ENCODE data around the gene HCFC1.

Gene HCFC1

DNA sequence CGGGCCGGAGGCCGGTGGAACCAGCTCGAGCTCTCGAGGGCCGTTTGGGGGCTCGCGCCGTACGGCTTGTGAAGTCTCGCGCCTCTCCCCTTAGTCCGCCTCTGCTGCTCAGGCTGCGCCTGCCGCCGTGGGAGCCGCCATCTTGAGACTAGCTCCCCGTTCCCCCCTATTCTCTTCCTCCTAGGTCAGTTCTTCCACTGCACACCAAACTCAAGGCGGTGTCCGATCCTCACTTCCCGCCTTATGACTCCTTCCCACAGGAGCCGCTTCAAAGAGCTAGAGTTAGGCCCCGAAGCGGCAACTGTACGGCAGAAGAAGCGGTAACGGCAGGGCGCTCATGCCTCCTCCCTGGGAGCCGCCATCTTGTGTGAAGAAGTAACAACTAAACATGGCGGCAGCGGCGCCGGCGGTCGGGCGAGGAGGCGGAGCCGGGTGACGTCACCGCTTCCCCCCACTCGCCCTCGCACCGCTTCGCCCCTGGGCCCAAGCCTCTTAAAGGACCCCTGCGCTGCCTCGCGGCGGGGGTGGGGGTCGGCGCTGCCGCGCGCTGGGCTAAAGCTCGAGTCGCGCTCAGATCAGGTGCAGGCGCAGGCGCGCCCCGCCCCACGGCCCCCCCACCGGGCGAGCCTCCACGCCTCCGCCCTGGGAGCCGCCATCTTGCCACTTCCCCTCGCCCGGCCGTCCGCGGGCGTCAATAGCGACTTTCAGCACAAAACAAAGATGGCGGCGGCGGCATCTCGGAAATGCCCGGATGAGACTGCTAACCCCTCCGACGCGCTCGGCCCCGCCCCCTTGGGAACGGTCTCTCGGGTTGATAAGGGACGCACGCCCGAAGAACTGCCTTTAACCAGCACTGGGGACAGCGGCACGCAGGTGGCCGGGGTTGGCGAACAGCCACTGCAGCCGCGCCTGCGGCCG, at the start of gene HCFC1:
Gene HCFC1, minus strand, starts transcription at position 369 of the 918 bp plus-strand sequence. CDS start 978 bp downstream, outside the sequence.
- DNase-seq: peak; percentile 91

DNA sequence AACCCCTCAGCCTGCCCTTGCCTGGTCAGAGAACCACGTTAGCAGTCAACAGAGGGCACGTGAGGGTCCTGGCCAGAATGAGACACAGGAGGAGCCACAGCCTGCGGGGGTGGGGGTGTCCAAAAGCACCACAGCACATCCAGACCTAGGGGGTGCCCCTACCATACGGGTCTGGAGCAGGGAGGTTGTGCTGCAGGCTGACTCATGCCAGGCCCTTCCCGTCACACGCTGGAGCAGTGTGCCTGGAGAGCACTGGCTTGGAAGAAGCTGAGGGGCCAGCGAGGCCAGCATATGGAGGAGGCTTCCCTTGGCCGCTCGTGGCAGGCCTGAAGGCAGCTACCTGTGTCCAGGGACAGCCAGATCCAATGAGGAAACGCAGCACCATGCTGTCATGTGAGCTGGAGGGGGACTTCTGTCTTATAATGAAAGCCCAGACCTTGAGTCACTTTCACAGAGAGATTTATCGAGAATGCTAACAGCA, 49.6 kb upstream of the HCFC1 start:
- peak; percentile 41 for DNase-seq

DNA sequence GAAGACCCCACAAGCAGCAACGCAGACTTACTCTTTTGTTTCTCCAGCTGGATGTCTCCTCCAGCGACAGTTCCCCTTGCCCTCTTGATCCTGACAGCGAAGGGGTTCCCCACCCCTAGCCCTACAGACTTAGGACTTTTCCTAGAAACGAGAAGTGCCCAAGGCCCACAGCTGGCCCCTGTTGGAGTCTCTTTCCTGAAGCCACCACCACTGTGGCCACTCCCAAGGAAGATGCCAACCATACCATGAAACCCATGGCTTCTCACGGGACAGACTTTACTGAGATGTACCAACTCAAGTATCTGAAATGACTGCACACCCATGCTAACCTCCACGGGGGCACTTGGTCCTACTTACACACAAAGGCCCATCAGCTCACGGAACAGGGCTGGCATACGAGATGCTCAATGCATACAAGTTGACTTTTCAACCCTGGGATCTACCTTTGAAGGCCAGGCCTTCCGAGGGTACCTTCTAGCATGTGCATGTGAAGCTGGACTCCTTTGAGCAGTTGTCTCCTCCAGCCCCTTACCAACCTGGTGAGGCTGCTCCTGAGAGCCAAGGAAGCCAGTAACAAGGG, 49.0 kb upstream of the HCFC1 start:
- DNase-seq: peak; percentile 34

DNA sequence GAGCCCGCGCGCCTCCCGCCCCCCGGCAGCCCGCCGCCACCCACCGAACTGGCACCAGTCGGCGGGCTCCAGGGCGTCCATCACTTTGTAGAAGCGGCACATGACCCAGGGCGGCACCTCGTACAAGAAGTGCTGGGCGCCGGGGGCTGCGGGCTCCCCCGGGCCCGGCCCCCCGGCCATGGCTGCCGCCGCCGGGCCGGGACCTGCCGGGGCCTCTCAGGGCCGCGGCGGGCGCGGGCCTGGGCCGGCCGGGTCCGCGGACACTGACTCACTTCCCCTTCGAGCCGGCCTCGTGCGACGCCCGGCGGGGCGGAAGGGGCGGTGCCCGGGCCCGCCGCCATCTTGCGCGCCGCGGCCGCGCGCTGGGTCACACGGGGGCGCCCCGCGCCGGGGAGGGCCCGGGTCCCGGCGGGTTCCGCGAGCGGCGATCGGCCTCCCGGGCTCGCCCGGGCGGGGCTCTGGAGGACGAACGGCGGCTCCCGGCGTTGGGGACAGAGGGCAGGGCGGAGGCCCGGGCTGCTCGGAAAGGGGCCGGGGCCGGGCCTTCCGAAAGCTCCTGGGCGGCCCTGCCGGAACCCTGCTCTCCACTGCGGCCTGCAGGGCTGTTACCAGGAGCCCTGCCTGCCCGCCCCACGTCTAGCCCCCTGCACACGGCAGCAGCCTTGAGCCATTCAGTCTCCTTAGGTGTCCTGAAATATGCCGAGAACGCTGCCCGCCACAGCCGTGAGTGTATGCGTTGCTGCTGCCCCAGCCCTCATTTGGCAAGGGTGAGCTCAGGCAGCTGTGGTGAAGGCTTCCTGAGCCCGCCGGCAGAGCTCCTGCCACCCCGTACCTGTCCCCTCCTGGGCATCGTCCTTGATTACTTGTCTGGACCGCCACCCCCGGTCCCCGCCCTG, 48.3 kb upstream of the HCFC1 start, which contains the start of gene IRAK1:
Gene IRAK1, minus strand, starts transcription at position 270 of the 896 bp plus-strand sequence. Its CDS starts 90 bp downstream, at position 180.
- DNase-seq: peak; percentile 49

DNA sequence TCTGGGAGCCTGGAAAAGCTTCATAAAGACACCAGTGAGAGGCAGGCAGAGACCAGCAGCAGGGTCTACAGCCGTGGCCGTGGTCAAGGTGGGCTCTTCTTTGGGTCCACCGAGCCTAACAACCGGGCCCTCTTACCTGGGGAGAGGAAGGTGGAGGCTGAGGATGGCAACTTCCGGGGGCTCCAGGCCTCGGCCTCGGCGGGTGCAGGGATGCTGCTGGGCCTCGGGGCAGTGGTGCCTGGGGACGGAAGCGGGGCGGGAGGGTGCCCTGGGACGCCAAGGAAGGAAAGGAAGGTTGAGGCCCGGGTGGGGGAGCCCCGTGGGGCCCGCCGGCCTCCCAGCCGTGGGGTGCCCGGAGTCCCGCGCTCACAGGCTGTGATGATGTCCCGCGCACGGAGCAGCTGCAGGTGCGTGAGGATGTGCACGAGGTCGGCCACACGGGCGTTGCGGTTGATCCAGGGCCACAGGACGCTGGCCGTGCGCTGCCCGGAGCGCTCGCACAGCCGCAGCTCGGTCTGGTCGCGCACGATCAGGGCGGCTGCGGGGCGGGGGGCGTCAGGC, 47.5 kb upstream of the HCFC1 start:
- DNase-seq: no peak

DNA sequence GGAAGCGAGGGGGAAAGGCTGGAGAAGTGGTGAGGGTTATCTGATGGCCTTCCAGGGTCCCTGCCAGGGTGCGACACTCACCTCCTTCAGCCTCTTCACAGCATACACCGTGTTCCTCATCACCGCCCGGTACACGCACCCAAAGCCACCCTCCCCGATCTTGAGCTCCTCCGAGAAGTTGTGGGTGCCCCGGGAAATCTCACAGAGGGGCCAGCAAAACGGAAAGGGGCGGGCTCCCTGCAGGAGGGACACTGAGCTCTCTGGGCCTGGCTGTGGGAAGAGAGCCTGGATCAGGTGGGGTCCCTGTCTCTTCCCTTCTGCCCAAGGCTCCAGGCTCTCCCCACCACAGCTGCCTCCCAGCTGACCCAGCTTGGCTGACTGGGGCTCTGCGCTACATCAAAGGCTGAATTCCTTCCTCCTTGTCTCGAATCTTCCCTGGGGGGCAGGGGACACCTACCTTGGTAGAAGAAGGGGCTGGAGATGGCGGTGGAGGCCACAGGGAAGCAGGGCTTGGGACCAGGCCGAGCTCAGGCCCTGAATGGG, 47.0 kb upstream of the HCFC1 start:
- no peak for DNase-seq

DNA sequence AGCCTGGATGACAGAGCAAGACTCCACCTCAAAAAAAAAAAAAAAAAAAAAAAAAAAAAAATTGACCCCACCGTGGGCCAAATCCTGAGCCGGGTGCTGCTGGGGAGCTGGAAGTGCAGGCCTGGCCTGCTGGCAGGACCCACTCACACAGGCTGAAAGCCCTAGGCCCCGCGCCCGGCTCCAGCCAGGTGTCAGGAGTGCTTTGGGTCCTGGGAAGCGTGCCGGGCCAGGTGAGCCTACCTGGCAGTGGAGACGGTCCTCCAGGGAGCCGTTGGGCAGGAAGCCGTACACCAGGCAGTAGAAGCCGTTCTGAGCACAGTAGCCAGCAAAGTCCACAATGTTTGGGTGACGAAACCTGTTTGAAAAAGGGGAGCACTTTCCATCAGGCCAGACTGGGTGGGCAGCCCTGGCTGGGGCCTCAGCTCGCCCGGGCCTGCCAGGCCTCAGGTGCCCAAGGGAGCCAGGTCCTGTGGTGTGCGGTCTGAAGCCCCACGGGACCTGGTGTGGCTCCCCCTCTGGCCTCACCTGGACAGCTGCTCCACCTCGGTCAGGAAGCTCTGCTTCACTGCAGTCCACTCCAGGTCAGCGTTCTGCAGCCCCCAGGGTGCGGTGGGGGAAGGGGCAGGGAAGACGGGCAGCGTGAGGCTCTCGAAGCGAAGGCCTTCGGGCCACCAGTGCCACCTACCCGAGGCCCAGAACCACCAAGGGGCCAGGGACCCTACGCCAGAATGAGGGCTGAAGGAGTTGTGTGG, 46.3 kb upstream of the HCFC1 start:
- DNase-seq: no peak

DNA sequence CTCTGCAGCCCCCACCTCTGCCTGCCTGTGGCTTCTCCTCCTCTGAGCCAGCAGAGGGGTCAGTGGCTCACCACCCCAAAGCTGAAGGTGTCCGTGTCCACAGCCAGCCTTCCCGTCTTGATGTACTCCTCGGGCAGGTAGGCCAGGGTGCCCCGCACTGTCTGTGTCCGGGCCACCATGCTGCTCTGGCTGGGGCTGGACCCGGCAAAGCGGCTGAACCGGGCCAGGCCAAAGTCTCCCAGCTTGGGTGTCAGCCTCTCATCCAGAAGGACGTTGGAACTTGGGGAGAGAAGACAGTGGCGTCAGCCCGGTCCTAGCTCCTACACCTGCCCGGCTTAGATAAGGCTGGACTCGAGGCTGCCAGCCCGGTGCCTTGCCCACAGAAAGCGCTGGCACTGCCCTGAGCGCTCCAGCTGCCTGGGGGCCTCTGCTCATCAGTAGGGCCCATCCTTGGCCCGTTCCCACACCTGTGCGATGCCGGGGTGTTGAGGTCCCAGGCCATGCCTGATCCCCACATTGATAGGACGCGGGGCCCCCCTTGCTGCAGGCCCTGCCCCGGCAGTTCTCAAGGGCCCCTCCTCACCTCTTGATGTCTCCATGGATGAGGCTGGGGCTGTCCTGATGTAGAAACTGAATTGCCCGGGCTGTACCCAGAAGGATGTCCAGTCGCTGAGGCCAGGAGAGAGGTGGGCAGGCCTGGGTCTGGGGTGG, 44.9 kb upstream of the HCFC1 start:
- DNase-seq: peak; percentile 17

DNA sequence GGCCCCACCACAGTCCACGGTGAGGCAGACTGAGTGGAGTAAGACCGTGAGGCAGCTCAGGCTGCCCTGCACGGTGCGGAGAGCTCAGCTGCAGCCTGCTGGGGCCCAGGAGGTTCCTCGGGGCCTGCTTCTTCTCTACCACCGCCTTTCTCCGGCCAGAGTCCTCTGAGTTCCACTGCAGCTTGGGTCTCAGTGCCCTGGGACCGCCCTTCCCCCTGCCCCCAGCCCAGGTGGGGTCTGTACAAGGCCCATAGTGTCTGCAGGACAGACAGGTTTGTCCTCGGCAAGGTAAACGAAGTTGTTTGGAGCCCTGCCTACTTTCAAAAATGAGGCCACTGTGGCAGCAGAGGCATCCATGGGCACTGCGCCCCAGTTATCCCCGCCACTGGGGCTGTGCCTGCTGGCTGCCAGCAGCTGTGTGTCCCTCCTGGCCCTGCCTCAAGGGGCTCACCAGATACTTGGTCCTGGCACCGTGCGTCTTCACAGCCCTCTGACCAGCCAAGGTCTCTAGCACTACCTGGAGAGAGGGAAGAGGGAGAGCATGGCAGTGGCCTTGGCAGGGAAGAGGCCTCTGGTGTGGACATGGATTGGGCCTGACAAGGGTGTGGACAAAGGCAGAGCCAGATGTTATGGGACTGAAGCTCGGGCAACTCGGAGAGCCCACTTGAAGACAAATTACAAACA, 44.1 kb upstream of the HCFC1 start:
- no peak for DNase-seq

DNA sequence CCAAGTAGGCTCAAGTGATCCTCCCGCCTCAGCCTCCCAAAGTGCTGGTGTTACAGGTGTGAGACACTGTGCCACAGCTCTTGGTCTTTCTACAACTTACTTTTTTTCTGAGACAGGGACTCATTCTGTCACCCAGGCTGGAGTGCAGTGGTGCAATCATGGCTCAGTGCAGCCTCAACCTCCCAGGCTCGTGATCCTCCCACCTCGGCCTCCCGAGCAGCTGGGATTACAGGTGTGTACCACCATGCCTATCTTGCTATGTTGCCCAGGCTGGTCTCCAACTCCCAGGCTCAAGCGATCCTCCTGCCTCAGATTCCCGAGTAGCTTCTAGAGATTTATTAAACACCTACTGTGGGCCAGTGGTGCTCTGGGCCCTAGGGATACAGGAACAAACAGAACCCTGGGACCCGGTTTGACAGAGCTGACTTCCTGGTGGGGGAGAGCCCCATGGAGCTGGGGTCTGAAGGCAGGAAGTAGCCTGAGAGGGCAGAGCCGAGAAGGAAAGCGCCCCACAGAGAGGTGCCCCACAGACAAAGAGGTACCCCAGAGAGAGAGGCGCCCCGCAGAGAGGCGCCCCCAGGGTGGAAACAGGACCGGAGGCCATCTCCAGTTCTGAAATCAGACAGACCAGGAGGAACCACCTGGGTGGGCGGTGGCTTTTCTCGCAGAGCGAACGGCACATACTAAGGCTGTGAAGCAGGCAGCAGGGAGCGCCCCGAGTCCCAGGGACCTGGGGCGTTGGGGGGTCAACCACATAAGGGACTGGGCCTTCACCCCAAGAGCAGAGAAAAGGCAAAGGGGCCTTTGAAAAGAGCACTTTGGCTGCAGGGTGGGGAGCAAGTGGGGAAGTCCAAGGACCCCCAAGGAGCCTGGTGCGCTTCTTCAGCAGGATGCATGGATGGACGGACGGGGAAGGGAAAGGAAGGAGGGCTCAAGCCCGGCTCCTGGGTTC, 43.1 kb upstream of the HCFC1 start:
- DNase-seq: no peak

DNA sequence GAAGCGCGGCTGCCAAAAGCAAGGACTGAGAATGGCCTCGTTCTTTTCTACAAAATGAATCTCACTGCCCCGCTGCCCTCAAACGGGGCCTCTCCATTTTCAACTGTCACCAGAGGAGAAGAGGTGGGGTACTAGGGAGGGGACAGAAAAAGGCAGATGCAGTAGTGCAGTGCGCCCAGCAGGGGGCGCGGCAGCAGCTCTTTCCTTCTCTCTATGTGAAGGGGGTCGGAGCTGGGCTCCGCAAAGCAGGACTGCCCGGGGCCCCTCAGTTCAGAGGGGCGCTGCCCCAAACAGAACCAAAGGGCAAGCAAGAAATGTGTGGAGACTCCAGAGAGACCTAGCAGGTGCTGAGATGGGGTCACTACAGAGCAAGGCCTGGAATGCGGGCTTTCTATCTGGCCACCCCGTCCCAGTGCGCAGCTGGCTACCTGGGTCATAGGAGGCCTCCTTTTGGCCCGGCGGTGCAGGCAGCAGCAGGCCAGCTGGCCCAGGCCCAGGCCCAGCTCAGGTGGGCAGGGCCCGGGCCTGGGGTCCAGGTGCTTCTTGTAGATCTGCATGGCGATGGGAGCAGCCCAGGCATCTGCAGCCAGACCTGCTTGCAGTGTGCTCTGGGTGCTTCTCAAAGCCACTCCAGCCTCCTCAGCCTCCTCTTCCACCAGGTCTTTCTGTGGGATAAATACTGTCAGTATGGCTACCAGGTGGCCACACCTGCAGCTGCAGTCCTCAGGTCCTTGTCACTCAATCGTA, 42.2 kb upstream of the HCFC1 start:
- DNase-seq: peak; percentile 51

DNA sequence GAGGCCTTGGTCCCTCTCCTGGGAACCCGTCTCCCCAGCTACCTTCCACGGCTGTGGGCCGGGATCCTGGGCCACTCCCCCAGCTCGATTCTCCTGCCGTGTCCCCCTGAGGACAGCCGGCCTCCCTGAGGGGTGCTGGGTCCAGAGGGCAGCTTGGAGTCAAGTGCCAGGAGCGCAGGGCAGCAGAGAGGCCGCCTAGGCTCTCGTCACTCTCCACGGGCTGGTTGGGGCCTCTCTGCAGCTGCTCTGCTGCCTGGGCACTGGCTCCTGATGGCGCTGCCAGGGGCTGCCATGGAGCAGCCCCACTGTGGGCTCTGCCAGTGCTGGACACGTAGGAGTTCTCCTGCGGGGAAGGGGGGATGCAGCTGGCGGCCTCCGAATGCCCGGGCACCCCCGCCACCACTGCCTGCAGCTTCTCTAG, 41.4 kb upstream of the HCFC1 start:
- no peak for DNase-seq

DNA sequence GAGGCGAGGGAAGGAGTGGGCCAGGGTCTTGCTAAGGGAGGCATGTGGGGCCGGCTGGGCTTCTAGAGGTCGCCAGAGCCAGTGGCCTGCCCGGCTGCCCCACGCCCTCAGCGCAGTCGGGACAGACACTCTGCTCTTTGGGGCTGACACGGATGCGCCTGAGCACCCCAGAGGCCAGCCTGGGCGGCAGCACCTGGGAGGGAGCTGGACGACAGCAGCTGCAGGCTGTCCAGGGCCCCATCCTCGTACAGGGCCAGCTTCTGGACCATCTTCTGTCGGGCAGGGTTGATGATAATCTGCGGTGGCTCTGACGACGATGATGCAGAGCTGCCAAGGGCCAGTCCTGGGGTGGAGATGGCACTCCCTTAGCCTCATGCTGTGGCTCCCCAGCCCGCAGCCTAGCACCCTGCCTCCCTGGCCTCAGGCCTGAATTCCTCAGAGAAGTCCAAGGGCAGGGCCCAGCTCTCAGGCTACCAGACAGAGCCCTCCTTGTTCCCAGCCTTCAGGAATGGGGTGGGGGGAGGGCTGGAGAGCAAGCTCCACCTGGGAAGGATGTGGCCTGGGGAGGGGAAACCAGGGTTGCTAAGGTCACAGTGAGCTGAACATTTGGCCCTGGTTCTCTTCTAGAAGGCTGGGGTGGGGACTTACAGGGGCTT, 40.8 kb upstream of the HCFC1 start:
- no peak for DNase-seq

DNA sequence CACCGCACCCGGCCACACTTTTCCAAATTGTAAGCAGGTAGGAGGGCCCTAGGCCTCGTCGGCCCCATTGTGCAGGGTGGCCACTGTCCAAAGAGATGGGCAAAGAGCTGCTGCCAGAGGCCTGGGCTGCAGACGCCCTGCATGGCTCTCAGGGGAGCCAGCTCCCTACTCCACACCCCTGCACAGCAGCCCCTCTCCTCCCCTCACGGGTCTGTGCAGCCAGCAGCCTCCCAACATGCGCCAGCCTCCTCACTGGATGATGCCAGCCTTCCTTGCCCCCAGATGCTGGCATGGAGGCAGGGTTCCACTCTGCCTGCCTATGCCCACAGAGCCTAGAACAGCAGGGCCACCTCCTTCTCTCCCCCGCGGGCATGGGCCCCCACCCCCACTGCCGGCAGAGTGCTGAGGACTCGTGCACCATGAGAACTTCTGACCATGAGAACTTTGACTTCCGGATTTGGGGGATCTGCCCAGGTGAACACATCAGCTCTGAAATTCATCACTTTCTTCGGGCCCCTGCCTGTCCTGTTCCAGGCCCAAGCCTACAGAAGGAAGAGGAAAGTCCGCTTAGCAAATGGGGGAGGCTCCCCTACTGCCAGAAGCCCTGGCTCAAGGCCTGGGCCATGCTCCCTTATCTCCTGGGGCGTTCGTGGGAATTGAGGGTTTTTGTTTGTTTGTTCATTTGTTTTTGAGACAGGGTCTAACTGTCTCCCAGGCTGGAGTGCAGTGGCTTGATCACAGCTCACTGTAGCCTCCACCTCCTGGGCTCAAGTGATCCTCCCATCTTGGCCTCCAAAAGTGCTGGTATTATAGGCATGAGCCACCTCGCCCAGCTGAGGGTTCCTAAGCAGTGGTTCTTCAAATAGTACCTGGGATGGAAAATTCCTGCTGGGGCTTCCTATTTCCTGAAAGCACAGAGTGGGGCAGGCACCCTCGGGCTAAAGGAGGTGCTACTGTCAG, 40.0 kb upstream of the HCFC1 start:
- no peak for DNase-seq

DNA sequence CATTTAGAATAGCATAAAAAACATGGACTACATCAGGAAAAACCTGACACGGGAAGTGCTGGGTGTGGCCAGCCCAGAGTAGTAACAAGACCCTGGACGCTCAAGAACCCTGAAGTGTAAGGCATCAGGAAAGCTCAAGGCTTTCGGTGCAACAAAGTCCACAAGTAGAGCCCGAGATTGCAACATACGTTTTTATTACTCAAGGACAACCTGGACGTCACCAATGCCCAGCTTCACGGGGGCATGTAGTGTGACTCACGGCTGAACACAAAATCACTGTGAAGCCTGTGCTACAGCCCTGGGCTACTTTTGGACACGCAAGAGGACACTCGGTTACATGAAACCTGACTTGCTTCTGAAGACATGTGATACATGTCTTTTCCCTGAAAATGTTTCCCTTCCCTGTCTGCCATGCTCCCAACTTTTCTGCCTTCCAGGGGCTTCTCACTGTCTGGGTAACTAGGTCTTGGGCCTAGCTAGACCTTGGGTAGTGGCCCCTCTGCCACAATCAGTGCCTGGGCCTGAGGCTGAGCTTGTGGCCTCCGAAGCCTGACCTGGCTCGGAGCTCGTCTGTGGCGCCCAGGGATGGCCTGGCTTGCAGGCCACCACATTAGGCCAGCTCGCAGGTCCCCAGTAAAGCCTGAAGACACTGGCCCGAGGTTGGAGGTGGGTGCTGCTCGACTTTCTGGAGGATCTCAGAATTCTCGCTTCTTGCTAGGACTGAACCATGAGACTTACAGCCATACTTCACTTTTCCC, 38.9 kb upstream of the HCFC1 start:
- no peak for DNase-seq

DNA sequence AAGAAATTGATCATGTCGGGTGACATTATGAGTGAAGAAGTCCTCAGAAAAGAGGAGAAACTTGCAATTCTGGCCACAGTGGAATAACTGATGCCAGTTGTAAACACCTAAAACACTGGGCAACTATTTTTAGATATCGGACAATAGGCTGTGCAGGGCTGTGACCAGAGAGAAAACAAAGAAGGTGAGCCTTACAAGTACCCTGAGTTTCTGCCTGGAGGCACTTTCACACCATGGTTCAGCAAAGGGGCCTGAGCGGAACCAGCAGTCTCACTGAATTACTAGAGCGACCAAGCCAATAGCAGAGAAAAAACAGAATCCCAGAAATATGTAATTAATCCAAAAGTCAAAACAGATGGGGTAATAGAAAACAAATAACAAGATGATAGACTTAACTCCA, 36.9 kb upstream of the HCFC1 start:
- DNase-seq: no peak
